ENCODE results near the gene NDOR1. TPM values are rescaled to one million over a fixed set of nuclear protein-coding genes. Genes with fewer than 3 reads are reported as not detected.

NDOR1 gene
- total RNA-seq, 4 donors from 2014 or later, result 8.1 to 18.6 (median 11.6) TPM

- TF ChIP-seq CTCF (IDR thresholded peaks at IDR 0.05) (no peak), POLR2A (IDR thresholded peaks at IDR 0.05) (no peak)
- DNase-seq (ENCODE audit: low spot score in 2 of 2), result no peak
- WGBS, 2 donors, result 71 to 75% methylated on average over 21 to 25 of the region's 29 CpGs
- H3K4me3 ChIP-seq (ENCODE audit: low read depth, poor library complexity, severe bottlenecking), result no peak overlapping the region
- intact Hi-C loops (cut with DNase I; ENCODE audit: low total_unique reads), result loop anchor here (5.0 kb wide), 1 partner anchor 111 kb away; no protein-coding TSS in a partner anchor
Observed at GRCh38 chr9:137228506-137228967, 23.0 kb downstream of the NDOR1 start.

GRCh38 chr9:137228968-137229896 is 23.7 kb downstream of the NDOR1 start:
- intact Hi-C loops (cut with DNase I; ENCODE audit: low total_unique reads), result loop anchor here (5.0 kb wide), 1 partner anchor 112 kb away; no protein-coding TSS in a partner anchor
- no peak for DNase-seq (ENCODE audit: low spot score in 2 of 2)
- no peak for TF ChIP-seq CTCF (IDR thresholded peaks at IDR 0.05)

GRCh38 chr9:137229903-137230704 is 24.6 kb downstream of the NDOR1 start:
- intact Hi-C loops (cut with DNase I; ENCODE audit: low total_unique reads), result loop anchor here (2.0 to 5.0 kb wide), 2 partner anchors 55 to 113 kb away; no protein-coding TSS in a partner anchor
- no peak overlapping the region for H3K4me3 ChIP-seq (ENCODE audit: low read depth, poor library complexity, severe bottlenecking)

More at GRCh38 chr9:137228968-137229896, 23.7 kb downstream of the NDOR1 start:
- no peak overlapping the region for H3K4me3 ChIP-seq (ENCODE audit: low read depth, poor library complexity, severe bottlenecking)
- WGBS, 2 donors, result 61 to 62% methylated on average over 16 to 22 of the region's 27 CpGs

GRCh38 chr9:137230705-137231371 is 25.3 kb downstream of the NDOR1 start, which contains the start of gene SLC34A3:
Gene SLC34A3 (plus strand): TSS chr9:137230901. CDS start chr9:137231703, 802 bp downstream.
- no peak within 1 kb of the TSS for H3K4me3 ChIP-seq (ENCODE audit: low read depth, poor library complexity, severe bottlenecking)
- TF ChIP-seq CTCF (IDR thresholded peaks at IDR 0.05) (no peak), POLR2A (IDR thresholded peaks at IDR 0.05) (no peak)
- intact Hi-C loops (cut with DNase I; ENCODE audit: low total_unique reads), result loop anchor here (2.0 kb wide), 1 partner anchor 56 kb away; no protein-coding TSS in a partner anchor
- WGBS, 2 donors, result 69 to 74% methylated on average over 7 to 11 of the region's 14 CpGs
- no peak for DNase-seq (ENCODE audit: low spot score in 2 of 2)

More at GRCh38 chr9:137229903-137230704, 24.6 kb downstream of the NDOR1 start:
- DNase-seq (ENCODE audit: low spot score in 2 of 2), result no peak
- WGBS, 2 donors, result 42 to 60% methylated on average over 6 to 20 of the region's 31 CpGs
- TF ChIP-seq CTCF (IDR thresholded peaks at IDR 0.05) (no peak), POLR2A (IDR thresholded peaks at IDR 0.05) (no peak)
